ENCODE results near the gene RAB27A.

The RAB27A gene

DNA sequence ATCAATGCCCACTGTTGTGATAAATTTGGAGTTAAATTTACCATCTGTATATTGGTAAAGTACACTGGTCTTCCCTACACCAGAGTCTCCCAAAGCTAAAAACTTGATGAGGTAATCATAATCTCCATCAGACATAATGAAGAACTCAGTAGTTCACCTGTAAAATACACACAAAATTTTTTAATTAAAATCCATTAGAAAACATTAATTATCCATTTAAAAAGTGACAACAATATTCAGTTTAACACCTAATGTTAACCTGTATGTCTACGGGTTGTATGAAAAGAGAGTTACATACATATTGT is 54.9 kb downstream of the RAB27A start:
- Histone ChIP-seq H3K36me3 (ENCODE audit: control insufficient read depth, low read length) (no peaks in the 10 kb centered on the region), H3K79me2 (ENCODE audit: control insufficient read depth, low read length) (no peaks in the 10 kb centered on the region), H3K9me3 (ENCODE audit: control insufficient read depth, insufficient read depth, low read length) (no peaks in the 10 kb centered on the region), H3K4me1 (ENCODE audit: control insufficient read depth, low read length) (no peaks in the 10 kb centered on the region), H3K9me2 (replicated peaks; ENCODE audit: control insufficient read depth, low read length) (no peaks in the 10 kb centered on the region), H3K27me3 (ENCODE audit: control insufficient read depth, low read length) (no peaks in the 10 kb centered on the region), H3K27ac (ENCODE audit: low read depth, low read length) (no peak overlapping the region), H3K4me3 (ENCODE audit: low read length) (no peak overlapping the region), H3F3A (ENCODE audit: control insufficient read depth, insufficient read depth) (no peaks in the 10 kb centered on the region), H4K20me1 (ENCODE audit: control insufficient read depth, insufficient read depth, low read depth, low read length) (no peaks in the 10 kb centered on the region), H3K4me2 (ENCODE audit: low read length) (no peak overlapping the region)
- TF ChIP-seq, protein P1, sequence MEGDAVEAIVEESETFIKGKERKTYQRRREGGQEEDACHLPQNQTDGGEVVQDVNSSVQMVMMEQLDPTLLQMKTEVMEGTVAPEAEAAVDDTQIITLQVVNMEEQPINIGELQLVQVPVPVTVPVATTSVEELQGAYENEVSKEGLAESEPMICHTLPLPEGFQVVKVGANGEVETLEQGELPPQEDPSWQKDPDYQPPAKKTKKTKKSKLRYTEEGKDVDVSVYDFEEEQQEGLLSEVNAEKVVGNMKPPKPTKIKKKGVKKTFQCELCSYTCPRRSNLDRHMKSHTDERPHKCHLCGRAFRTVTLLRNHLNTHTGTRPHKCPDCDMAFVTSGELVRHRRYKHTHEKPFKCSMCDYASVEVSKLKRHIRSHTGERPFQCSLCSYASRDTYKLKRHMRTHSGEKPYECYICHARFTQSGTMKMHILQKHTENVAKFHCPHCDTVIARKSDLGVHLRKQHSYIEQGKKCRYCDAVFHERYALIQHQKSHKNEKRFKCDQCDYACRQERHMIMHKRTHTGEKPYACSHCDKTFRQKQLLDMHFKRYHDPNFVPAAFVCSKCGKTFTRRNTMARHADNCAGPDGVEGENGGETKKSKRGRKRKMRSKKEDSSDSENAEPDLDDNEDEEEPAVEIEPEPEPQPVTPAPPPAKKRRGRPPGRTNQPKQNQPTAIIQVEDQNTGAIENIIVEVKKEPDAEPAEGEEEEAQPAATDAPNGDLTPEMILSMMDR (IDR thresholded peaks at IDR 0.05; ENCODE audit: low read depth, low read length, poor library complexity, severe bottlenecking): no peak
- no peak for TF ChIP-seq EZH2phosphoT487 (IDR thresholded peaks at IDR 0.05; ENCODE audit: borderline replicate concordance, low read length)

DNA sequence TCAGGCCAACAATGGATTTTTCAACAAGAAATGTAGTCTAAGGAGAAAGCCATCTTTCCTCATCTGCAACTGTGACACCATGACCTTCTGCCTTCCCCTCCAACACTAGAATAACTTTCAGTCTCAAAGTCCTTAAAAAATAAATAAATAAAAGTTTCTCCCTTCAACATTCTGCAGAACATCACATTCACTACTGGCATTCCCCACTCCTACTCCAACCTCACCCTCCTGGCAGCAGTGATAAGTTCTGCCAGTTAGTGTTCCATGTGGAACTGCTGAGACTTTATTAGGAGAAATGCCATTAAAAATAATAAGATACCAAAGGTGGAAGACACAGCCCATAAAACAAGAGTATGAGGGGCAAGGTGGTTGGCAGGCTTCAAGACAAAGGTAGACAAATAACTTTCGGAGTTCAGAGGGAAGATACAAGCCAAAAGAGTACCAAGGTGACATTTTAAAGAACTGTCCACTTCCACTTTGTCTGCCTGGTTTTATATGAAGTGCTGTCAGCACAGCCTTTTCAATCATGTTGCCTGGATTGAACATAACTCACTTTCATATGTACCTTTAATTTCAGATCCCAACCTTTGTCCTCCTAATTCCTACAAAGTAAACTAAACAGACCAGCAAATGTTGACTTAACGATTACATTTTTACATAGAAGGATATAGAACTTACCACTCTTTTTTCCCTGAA is 55.4 kb downstream of the RAB27A start:
- Histone ChIP-seq H3K27me3 (ENCODE audit: control insufficient read depth, low read length) (no peaks in the 10 kb centered on the region), H3K27ac (ENCODE audit: low read depth, low read length) (no peak overlapping the region), H3K9me3 (ENCODE audit: control insufficient read depth, insufficient read depth, low read length) (no peaks in the 10 kb centered on the region), H4K20me1 (ENCODE audit: control insufficient read depth, insufficient read depth, low read depth, low read length) (no peaks in the 10 kb centered on the region), H3K4me3 (ENCODE audit: low read length) (no peak overlapping the region), H3K36me3 (ENCODE audit: control insufficient read depth, low read length) (no peaks in the 10 kb centered on the region), H3K9me2 (replicated peaks; ENCODE audit: control insufficient read depth, low read length) (no peaks in the 10 kb centered on the region), H3K4me2 (ENCODE audit: low read length) (no peak overlapping the region), H3K79me2 (ENCODE audit: control insufficient read depth, low read length) (no peaks in the 10 kb centered on the region), H3F3A (ENCODE audit: control insufficient read depth, insufficient read depth) (no peaks in the 10 kb centered on the region), H3K4me1 (ENCODE audit: control insufficient read depth, low read length) (no peaks in the 10 kb centered on the region)
- TF ChIP-seq, protein P1 (IDR thresholded peaks at IDR 0.05; ENCODE audit: low read depth, low read length, poor library complexity, severe bottlenecking): no peak
- TF ChIP-seq EZH2phosphoT487 (IDR thresholded peaks at IDR 0.05; ENCODE audit: borderline replicate concordance, low read length): no peak

DNA sequence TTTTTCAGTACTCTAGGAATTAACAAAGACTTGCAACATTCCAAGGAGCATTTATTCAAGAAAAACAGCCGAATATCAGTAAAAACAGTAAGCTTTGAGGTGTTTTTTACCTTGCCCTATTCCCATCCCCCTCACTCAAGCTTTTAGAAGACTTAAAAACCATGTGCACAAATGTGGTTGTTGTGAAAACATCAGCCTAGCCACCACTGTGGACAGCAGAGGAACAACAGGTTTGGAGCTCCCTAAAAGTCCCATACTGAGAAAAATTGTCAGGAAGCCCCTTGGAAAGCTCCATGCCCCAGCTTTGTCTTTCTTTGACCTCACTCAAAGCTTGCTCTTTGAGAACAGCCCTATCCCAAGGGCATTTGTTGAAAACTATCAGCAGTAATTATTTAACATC is 58.2 kb downstream of the RAB27A start:
- Histone ChIP-seq H3K4me1 (ENCODE audit: control insufficient read depth, low read length) (no peaks in the 10 kb centered on the region), H3K79me2 (ENCODE audit: control insufficient read depth, low read length) (no peaks in the 10 kb centered on the region), H3F3A (ENCODE audit: control insufficient read depth, insufficient read depth) (no peaks in the 10 kb centered on the region), H3K9me2 (replicated peaks; ENCODE audit: control insufficient read depth, low read length) (no peaks in the 10 kb centered on the region), H3K4me3 (ENCODE audit: low read length) (no peak overlapping the region), H3K36me3 (ENCODE audit: control insufficient read depth, low read length) (no peaks in the 10 kb centered on the region), H3K4me2 (ENCODE audit: low read length) (no peak overlapping the region), H3K27ac (ENCODE audit: low read depth, low read length) (no peak overlapping the region), H3K9me3 (ENCODE audit: control insufficient read depth, insufficient read depth, low read length) (no peaks in the 10 kb centered on the region), H3K27me3 (ENCODE audit: control insufficient read depth, low read length) (no peaks in the 10 kb centered on the region), H4K20me1 (ENCODE audit: control insufficient read depth, insufficient read depth, low read depth, low read length) (no peaks in the 10 kb centered on the region)
- no peak for TF ChIP-seq EZH2phosphoT487 (IDR thresholded peaks at IDR 0.05; ENCODE audit: borderline replicate concordance, low read length)
- TF ChIP-seq, protein P1 (IDR thresholded peaks at IDR 0.05; ENCODE audit: low read depth, low read length, poor library complexity, severe bottlenecking): no peak
